RWPE1 (cell line): ENCODE results near the gene DTNB.
"Not testable (repeated sequence)": the region's sequence is repeated elsewhere in the genome, so short reads cannot be mapped to it uniquely, and the experiment has no call there.

Experiments
- CTCF ChIA-PET: fragments of 350-600 bp; sonication (Branson Sonifier 250); formaldehyde crosslinking; extraction: SDS; loops from one replicate; lab custom pipeline; 2021; lab: Yijun Ruan, JAX
- POLR2A ChIA-PET: fragments of 400-600 bp; formaldehyde crosslinking; extraction: SDS; loops from one replicate; lab custom pipeline; 2020; ENCODE audit warnings: antibody characterized with exemption; ENCODE audit not compliant: low non-redundant PET; lab: Yijun Ruan, JAX
- DNase-seq: peaks from one replicate; pipeline ENCODE4 v3.0.0; 2012; ENCODE audit warnings: low spot score
- H3K27ac ChIP-seq: fragments of 450-650 bp; 2 replicates; pipeline ENCODE4 v1.5.1; 2017
- TF ChIP-seq, protein P1 (sequence below): fragments of 450-650 bp; conservative IDR thresholded peaks from 2 replicates; pipeline ENCODE4 v1.5.1; 2017; ENCODE audit warnings: low read depth, mild to moderate bottlenecking

Gene DTNB

DNA sequence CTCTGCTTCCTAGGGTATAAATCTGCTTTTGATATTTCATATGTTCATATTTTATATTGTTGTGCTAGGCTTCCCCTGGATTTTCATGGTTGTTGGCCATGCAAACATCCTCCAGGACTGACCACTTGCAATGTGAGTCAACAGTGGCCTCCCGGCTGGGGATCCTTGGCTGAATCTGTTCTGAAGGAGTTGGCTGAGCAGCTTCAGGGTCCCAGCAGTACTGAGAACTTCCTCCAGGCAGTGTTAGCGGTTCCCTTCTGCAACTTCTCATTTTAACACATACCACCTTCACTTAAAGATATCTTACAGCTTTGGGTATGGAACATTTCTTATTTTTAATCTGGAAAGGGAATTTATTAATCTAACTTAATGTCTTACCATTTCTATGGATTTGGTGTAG is 122.1 kb downstream of the DTNB start:
- no peak overlapping the region for H3K27ac ChIP-seq
- CTCF ChIA-PET: no interaction called here
- TF ChIP-seq, protein P1, sequence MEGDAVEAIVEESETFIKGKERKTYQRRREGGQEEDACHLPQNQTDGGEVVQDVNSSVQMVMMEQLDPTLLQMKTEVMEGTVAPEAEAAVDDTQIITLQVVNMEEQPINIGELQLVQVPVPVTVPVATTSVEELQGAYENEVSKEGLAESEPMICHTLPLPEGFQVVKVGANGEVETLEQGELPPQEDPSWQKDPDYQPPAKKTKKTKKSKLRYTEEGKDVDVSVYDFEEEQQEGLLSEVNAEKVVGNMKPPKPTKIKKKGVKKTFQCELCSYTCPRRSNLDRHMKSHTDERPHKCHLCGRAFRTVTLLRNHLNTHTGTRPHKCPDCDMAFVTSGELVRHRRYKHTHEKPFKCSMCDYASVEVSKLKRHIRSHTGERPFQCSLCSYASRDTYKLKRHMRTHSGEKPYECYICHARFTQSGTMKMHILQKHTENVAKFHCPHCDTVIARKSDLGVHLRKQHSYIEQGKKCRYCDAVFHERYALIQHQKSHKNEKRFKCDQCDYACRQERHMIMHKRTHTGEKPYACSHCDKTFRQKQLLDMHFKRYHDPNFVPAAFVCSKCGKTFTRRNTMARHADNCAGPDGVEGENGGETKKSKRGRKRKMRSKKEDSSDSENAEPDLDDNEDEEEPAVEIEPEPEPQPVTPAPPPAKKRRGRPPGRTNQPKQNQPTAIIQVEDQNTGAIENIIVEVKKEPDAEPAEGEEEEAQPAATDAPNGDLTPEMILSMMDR: no peak
- POLR2A ChIA-PET: no interaction called here
- DNase-seq: no peak

DNA sequence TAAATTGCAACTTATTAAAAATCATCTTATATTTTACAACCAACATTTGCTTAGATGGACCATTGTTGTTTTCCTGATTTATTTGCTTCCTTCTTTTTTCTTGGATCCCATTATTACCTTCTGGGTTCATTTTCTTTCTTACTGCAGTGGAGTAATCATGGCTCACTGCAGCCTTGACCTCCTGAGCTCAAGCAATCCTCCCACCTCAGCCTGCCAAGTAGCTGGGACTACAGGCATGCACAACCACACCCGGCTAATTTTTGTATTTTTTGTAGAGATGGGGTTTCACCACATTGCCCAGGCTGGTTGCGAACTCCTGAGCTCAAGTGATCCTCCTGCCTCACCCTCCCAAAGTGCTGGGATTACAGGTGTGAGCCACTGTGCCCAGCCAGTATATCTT is 123.8 kb downstream of the DTNB start:
- POLR2A ChIA-PET, H3K27ac ChIP-seq, DNase-seq: not testable (repeated sequence)
- CTCF ChIA-PET: interaction anchor here (0.6 kb wide), 1 partner anchor 59 kb away, joined by 3 read pairs; no protein-coding TSS in a partner anchor

DNA sequence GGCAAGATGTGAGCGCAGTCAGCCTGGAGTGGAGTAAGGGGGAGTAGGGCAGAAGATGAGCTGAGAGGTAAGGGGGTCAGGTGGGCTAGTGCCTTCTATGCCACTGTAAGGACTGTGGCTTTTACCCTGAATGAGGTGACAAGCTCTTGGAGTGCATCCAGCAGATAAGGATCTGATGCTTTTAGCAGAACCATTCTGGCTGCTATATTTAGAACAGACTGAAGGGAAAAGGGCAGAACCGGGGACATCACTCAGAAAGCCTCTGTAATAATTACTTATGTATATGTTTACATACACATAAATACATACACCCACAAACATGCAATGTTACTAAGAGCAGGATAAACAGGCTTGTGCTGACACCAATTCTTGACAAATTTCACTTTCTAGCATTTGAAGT is 124.8 kb downstream of the DTNB start:
- H3K27ac ChIP-seq: no peak overlapping the region
- POLR2A ChIA-PET: no interaction called here
- CTCF ChIA-PET: no interaction called here
- DNase-seq: no peak
- TF ChIP-seq, protein P1: no peak

DNA sequence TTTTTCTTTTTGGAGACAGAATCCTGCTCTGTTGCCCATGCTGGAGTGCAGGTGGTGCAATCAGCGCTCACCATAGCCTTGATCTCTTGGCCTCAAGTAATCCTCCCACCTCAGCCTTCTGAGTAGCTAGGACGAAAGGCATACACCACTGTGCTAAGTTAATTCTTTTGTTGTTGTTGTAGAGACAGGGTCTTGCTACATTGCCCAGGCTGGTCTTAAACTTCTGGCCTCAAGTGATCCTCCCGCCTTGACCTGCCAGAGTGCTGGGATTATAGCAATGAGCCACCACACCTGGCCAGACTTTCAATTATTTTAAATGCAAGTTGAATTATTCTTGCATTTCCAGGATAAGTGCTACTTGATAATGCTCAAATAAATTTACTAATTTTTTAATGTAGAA is 126.5 kb downstream of the DTNB start:
- CTCF ChIA-PET: no interaction called here
- TF ChIP-seq, protein P1: no peak
- H3K27ac ChIP-seq: no peak overlapping the region
- no peak for DNase-seq
- POLR2A ChIA-PET: interaction anchor here (0.6 kb wide), 1 partner anchor 1395 kb away, joined by 3 read pairs; no protein-coding TSS in a partner anchor

DNA sequence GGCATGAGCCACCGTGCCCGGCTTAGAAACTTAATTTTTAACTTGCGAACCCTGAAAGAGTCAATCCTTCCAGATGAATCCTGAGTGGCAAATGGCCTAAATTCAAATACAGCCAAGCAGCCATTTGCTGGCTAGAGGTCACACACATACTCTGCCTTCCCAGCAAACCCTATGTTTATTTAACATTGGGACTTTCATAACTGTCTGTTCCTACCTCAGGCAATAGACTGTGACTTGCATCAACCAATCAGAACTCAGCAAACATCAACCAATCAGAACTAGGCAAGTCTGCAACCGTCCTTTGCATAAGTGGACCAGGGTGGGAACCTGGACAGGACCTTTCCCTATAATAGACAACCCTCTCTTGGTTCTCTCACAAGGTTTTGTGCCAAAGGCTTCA is 127.5 kb downstream of the DTNB start:
- POLR2A ChIA-PET: interaction anchor here (0.6 kb wide), 1 partner anchor 1396 kb away, joined by 3 read pairs; no protein-coding TSS in a partner anchor
- DNase-seq: no peak
- CTCF ChIA-PET: no interaction called here
- H3K27ac ChIP-seq: no peak overlapping the region
- TF ChIP-seq, protein P1: no peak

DNA sequence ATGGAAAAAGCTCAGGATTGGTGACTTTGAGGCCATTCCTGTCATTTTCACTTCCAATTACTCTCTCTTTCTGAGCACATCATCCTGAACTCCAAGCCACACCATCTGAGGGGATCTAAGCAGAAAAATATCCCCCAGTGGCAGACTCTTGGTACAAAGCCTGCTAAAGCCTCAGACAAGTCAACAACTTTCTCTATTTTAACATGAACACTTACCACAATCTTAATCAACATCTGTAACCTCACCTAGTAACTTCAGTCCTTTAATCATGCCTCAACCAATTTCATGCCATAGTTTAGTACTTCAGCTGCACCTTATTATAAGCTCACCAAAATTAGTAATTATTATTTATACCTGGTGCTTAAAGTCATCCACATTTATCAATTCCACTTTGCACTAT is 128.9 kb downstream of the DTNB start:
- ChIA-PET POLR2A (no interaction called here), CTCF (no interaction called here)
- DNase-seq: no peak
- TF ChIP-seq, protein P1: no peak
- H3K27ac ChIP-seq: no peak overlapping the region

DNA sequence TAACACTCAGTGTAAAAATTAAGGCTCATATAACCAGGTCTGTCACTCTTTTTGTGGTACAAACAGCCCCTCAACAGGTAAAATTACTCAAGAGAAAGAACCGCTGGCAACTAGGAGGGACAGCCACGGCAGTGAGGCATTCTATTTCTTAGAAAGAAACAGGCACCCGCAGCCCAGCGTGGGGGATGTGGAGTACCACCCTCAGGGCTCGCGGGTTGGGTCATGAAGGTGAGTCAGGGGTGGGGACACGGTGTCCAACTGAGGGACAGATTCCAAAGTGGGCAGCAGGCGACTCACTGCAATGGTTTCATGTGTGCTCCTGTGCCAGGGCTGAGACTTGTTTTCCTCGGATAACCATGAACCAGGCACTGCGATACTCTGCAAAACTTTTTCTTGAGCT is 129.4 kb downstream of the DTNB start:
- no peak overlapping the region for H3K27ac ChIP-seq
- CTCF ChIA-PET: no interaction called here
- TF ChIP-seq, protein P1: no peak
- POLR2A ChIA-PET: no interaction called here
- DNase-seq: no peak
